ENCODE measurements around the gene MFN2. TPM values are rescaled to one million over a fixed set of nuclear protein-coding genes. Genes with fewer than 3 reads are reported as not detected.

MFN2 gene
- total and polyA plus RNA-seq, 2 of the 8 experiments (the other 6 are each of a cell fraction or from before 2014, with no cell fraction given), result 34.0 to 62.5 TPM

GRCh38 chr1:12026586-12026985 lies 46.3 kb downstream of the MFN2 start (continued):
- no peak for TF ChIP-seq CTCF (IDR thresholded peaks at IDR 0.05; ENCODE audit: control extremely low read depth in 1 of 3, insufficient read depth in 1 of 3, low read depth in 1 of 3, low read length in 3 of 3)
- TF ChIP-seq TAF1 (IDR thresholded peaks at IDR 0.05; ENCODE audit: low read depth, low read length), result no peak

All from H1 (cell line).